ENCODE data around the gene DLGAP4.

Gene DLGAP4

GRCh38 chr20:36540551-36541211 is 234.5 kb downstream of the DLGAP4 start:
- DNase-seq (ENCODE audit: low read depth, low spot score): no peak

- DNase-seq (ENCODE audit: low read depth, low spot score): no peak
Measured at GRCh38 chr20:36541227-36541767, 235.2 kb downstream of the DLGAP4 start, which contains the start of gene MYL9. Gene MYL9, plus strand, starts transcription at chr20:36541519. Its CDS starts 3,366 bp downstream, at chr20:36544885.

DNA sequence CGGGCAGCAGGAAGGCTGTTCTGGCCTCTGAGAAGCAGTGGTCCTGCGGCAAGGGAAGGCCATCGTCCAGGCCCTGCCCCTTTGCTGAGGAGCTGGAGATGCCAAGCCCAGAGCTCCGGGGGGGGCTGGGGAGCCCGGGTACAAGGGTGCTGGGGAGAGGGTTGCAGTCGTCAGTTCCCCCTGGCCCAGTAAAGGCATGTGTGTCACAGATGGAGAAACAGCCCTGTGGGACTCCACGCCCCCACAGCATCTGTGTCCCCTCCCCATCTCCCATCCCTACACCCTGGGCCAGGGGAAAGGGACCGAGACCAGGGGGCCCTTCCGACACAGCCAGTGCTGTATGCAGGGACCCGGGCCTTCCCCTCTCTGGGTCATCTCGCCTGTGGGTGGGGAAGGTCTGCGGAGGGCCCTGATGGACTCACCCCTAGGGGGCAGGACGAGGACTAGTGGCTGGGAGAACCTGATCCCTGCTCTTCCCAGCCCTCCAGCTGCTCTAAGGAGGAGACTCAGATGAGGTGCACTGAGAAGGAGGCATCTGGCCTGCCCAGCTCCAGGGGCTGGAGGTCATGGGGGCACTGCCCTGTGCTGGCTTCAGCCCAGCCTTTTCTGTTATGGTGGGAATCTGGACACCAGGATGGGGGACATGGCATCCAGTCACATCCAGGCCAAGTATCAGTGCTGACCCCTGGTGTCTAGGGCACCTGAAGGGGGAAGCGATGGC is 235.8 kb downstream of the DLGAP4 start:
- no peak for DNase-seq (ENCODE audit: low read depth, low spot score)

- DNase-seq (ENCODE audit: low read depth, low spot score): no peak
Measured at GRCh38 chr20:36542516-36543183, 236.5 kb downstream of the DLGAP4 start.

GRCh38 chr20:36543184-36544133 is 237.3 kb downstream of the DLGAP4 start:
- DNase-seq (ENCODE audit: low read depth, low spot score): peak; percentile 39

DNA sequence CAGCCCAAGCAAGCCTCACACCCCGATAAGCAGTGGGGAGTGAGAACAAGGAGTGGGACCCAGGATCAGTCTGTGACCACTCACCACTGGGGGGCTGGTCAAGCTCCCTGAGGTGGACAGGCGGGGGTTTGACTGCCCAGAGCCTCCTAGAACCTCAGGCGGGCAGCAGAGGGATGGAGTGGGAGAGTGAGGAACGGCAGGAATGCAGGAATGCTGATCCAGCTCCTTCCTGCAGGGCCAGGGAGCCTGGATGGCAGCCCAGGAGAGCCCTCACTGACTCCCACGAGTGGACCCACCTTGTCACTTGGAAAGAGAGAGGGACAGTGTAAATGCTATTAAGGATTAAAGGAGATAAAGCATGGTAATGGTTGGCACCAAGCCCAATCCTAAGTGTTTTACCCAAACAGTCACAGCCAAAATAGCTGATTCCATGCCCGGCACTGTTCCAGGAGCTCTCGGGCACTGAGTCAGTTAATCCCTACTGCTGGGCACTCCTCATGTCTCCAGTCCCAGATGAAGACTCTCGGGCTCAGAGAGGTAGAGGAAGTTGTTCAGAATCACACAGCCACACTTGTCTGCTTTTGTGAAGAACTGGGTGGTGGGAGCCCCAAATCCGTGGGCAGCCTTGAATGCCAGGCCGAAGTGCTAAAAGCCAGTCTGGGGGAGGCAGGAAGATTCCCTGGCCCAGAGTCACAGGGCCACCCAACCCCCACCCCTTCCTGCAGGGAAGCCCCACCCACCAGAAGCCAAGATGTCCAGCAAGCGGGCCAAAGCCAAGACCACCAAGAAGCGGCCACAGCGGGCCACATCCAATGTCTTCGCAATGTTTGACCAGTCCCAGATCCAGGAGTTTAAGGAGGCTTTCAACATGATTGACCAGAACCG is 238.2 kb downstream of the DLGAP4 start:
- no peak for DNase-seq (ENCODE audit: low read depth, low spot score)

- no peak for DNase-seq (ENCODE audit: low read depth, low spot score)
Measured at GRCh38 chr20:36546111-36546736, 240.1 kb downstream of the DLGAP4 start.

DNA sequence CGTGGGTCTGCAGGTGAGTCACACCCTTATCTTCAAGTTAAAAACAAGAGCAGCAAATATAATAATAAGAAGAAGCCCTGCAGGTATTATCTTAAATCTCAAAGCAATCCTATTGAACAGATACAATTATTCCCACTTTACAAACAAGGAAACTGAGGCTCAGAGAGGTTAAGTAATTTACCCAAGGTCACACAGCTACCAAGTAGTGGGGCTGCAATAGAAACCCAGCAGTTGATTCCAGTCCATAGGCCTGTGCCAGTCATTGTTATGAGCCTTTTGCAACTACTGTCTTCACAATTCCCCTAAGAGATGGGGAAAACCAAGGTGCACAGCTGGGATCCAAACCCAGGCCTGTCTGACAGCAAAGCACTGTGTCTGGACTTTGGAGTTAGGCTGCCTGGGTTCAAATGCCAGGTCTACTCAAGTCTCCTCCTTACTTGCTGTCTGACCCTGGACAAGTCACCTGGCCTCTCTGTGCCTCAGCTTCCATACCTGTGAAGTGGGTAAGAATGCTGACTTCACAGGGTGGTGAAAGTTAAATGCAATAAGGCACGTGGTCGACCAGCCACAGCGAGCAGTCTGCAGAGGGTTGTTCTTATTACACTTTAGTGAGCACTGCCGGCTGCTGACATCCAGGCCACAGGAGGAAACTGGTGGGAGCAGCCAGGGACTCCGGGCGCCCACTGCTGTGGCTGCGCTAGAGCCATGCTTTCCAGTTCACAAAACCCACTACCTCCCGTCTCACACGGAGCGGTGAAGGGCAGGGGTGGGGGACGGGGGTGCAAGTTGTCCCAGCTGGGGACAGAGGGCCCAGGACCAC is 241.3 kb downstream of the DLGAP4 start:
- no peak for DNase-seq (ENCODE audit: low read depth, low spot score)

GRCh38 chr20:36548006-36548315 is 241.8 kb downstream of the DLGAP4 start:
- DNase-seq (ENCODE audit: low read depth, low spot score): no peak

DNA sequence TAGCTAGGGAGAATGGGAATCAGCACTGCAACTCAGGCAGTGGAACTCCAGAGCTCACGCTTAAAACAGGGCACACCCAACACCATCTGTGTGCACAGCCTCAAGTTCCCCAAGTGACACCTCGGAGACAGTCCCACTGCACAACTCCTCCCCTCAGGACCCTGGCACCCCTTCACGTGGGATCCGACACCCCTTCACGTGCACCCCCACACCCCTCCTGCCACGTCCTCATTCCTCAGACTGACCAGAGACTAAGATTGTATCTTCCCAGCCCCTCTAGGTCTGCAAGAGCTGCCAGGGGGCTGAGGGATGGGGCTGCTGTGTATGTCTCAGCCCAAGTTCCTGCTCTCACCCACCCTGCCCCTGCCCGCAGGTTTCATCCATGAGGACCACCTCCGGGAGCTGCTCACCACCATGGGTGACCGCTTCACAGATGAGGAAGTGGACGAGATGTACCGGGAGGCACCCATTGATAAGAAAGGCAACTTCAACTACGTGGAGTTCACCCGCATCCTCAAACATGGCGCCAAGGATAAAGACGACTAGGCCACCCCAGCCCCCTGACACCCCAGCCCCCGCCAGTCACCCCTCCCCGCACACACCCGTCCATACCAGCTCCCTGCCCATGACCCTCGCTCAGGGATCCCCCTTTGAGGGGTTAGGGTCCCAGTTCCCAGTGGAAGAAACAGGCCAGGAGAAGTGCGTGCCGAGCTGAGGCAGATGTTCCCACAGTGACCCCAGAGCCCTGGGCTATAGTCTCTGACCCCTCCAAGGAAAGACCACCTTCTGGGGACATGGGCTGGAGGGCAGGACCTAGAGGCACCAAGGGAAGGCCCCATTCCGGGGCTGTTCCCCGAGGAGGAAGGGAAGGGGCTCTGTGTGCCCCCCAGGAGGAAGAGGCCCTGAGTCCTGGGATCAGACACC is 242.8 kb downstream of the DLGAP4 start:
- no peak for DNase-seq (ENCODE audit: low read depth, low spot score)

- no peak for DNase-seq (ENCODE audit: low read depth, low spot score)
Measured at GRCh38 chr20:36549628-36549941, 243.4 kb downstream of the DLGAP4 start.

DNA sequence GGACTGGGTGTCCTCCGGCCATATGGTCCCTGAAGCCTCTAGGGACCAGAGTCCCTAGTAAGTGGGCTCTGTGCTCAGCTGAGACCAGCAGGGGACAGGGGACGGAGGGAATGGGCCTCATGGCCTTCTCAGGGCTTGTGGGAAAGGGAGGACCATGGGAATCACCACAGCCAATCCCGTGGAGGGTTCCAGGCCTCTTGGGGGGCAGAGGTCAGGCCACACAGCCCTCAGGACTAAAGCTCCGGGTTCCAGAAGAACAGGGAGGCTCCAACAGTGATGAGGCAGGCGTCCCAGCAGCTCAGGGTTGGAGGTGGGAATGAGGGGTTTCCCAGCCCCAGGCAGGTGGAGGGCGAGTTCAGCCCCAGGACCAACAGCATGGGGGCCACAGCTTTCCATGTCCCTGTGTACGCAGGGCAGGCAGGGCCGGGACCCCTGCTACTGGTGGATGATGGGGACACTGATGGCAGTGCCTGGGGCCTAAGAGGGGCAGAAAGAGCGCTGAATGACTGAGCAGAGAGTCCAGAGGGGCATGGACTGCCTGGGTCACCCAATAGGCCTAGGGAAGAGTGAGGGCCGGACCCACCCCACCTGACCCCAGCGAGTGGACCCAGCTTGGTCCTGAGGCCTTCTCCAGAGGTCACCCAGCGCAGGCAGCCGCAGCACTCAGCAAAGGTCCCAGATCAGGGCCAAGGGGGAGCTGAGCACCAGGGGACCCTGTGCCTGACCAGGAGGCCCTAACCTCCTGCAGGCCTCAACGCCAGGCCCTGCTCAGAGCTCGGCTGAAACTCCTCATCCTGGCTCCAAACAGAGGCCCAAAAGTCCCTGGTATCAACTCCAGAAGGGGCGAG is 244.0 kb downstream of the DLGAP4 start:
- no peak for DNase-seq (ENCODE audit: low read depth, low spot score)

DNA sequence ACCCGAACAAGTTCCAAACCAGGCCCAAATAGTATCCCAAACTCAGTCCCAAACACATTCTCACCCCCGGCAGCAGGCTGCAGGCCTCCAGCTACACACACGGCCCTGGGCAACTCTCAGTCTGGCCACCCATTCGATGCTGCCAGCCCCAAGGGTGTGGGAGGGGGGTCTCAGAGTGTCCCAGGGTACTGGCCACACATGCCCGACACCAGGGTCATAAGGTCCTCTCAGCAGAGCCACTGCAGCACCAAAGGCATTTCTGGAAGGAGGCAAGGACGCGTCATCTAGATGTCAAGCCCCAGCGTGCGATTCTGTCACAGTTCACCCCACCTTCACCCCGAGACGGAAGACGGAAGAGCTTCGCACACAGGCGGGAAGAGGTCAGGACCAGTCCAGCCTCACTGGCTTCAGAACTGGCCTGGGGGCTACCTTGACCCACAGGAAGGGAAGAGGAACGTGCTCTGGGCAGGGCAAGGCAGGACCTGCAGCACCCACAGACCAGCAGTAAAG is 244.7 kb downstream of the DLGAP4 start:
- no peak for DNase-seq (ENCODE audit: low read depth, low spot score)

DNA sequence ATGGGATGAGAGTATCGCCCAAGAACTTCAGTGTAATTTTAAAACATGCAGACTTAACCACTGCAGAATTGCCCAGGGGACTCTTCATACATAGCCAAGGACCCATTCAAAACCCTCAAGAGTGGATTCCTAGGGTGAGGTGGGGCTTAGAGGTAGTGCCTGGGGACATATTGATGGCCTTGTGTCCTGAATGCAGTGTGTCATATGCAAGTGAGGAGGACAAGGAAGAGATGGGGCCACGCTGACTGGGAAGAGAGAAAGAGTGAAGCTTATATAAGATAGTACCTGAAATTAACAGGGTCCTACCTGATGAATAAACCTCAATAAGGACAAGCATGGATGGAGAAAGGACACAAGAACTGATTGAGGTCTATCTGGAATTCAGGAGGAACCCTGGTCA is 249.1 kb downstream of the DLGAP4 start:
- no peak for DNase-seq (ENCODE audit: low read depth, low spot score)

- DNase-seq (ENCODE audit: low read depth, low spot score): no peak
Measured at GRCh38 chr20:36562724-36563123, 256.6 kb downstream of the DLGAP4 start.

DNA sequence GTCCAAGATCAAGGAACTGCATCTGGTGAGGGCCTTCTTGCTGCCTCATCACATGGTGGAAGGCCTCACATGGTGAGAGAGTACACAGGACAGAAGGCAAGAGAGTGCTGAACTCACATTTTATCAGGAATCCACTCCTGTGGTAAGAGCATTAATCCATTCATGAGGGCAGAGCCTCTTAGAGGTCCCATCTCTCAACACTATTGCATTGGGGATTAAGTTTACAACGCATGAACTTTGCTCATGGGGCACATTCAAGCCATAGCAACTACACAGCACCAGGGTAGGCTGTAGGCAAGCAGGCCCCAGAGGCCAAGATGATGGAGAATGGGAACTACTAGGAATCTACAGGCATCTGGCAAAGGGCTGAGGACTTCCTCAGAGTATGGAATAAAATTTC is 257.2 kb downstream of the DLGAP4 start:
- no peak for DNase-seq (ENCODE audit: low read depth, low spot score)
